Iris pigment epithelial cell (primary cell): ENCODE measurements around the gene ASCC1.
"Not testable (repeated sequence)": the region's sequence is repeated elsewhere in the genome, so short reads cannot be mapped to it uniquely, and the experiment has no call there.

Experiments used
- DNase-seq: peaks from one replicate; pipeline ENCODE4 v3.0.0-alpha.2; 2011; ENCODE audit warnings: low read depth

ASCC1 gene, protein sequence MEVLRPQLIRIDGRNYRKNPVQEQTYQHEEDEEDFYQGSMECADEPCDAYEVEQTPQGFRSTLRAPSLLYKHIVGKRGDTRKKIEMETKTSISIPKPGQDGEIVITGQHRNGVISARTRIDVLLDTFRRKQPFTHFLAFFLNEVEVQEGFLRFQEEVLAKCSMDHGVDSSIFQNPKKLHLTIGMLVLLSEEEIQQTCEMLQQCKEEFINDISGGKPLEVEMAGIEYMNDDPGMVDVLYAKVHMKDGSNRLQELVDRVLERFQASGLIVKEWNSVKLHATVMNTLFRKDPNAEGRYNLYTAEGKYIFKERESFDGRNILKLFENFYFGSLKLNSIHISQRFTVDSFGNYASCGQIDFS

DNA sequence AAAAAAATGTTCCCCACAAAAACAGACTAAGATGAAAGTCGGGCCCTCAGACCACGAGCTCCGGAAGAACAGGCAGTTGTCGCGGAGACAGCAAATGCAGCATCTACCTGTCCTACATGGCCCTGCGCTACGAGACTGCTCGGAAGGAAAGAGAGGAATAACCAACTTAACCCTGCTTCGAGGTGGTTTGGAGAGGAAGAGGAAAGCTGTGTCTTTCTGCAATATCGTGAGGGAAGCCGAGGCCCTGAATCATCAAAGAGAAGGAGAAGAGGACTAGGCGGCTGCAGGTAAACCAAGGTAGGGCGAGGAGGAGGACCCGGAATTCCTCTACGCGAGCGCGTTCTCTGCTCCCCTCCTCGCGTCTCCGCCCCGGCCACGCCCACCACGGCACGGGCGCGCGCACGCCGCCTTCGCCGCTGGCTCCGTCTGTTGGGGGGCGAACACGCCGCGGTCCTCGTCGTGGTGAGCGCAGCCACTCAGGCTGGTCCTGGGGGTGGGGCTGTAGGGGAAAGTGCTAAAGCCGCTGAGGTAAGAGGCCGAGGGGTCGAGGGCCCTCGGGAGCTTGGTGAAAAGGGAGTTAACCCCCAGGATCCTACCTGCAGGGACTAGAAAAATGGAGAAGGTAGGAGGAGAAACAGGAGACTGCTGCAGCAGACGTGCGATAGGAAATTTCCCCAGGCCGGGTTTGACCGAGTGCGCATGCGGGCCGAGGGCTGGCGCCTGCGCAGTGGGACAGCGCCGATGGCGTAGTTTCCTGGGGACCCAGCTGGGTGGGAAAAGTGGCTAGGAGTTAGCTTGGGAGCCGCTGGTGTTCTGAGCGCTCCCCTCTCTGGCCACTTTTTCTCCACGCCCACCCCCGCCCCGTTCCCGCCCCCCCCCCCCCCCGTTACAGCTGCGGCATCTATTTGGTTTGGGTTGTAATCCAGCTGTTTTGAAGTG is at the start of gene ASCC1, which contains the start of gene ANAPC16:
Gene ASCC1 (minus strand): TSS at position 666 of the 939 bp plus-strand sequence. CDS start 2,978 bp downstream, outside the sequence.
Gene ANAPC16 (plus strand): TSS at position 402 of the 939 bp plus-strand sequence. CDS start 7,903 bp downstream, outside the sequence.
- peak; percentile 88 for DNase-seq

DNA sequence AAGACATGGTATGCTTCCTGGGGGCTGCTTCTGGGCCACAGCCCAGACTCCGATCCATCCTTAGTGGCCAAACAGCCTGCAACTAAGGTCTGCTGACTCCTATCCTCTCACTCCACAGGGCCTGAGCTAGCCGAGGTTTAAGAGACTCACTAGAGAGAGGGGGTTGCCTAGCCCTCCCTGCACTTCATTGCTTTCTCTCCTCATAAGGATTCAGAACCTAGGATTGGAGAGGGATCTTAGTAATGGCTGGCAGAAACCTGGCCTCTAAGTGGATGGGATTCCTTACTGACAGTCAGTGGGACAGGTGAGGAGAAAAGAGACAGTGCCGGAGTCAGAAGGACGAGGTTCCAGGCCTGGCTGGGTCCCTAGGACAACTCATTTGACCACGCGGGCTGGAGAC is 49.4 kb upstream of the ASCC1 start:
- no peak for DNase-seq

DNA sequence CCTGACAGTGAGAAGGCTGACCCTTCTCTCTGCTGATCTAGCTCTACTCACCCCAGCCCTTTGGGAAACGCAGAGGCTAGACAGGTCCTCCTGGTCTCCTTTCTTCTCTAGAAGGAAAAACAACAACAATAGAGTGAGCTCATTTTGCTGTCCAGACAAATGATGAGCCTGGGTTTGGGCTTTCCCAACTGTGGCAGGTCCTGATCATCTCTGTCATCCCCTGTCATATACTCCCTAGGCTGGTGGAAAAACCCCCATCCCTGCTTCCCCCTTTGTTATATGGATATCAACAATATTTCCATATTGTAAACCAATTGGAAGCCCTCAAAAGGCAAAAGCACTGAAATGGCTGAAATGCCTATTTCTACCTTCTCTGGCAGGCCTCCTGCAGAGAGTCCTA is 48.5 kb upstream of the ASCC1 start:
- DNase-seq, result no peak

DNA sequence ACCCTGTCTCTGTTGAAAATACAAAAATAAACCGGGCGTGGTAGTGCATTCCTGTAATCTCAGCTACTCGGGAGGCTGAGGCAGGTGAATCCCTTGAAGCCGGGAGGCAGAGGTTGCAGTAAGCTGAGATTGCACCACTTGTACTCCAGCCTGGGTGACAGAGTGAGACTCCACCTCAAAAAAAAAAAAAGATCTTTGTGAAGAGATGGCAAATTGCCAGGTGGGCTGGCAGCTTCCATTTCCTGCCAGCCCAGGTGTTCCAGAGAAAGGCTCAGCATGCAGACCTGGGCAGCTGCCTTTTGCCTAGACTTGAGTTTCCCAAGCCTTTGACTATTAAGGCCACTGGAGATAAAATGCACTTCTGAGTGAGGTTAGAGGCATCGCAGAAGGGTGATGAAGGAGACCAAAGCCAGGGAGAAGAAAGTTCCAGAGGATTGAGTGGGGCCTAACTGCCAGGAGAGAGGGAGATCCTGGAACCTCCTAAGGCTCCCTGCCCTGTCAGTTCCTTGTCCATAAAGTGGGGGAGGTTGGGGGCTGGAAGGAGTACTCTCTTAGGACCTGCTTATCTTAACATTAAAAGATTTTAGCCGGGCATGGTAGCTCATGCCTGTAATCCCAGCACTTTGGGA is 47.7 kb upstream of the ASCC1 start:
- no peak for DNase-seq

DNA sequence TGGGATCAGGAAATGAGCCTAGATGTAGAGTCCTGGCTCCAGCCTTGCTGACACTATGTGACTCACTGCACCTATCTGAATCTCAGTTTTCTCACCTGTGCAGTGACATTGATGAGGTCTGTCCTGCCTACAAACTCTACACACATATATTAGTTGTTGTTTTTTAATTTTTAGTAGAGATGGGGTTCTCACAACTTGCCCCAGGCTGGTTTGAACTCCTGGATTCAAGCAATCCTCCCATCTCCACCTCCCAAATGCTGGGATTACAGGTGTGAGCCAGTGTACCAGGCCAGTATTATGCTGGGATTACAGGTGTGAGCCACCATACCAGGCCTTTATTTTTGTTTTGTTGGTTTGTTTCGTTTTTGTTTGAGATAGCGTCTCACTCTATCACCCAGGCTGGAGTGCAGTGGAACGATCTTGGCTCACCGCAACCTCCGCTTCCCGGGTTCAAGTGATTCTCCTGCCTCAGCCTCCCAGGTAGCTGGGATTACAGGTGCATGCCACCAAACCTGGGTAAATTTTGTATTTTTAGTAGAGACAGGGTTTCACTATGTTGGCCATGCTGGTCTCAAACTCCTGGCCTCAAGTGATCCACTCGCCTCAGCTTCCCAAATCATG is 45.8 kb upstream of the ASCC1 start:
- DNase-seq, result no peak

DNA sequence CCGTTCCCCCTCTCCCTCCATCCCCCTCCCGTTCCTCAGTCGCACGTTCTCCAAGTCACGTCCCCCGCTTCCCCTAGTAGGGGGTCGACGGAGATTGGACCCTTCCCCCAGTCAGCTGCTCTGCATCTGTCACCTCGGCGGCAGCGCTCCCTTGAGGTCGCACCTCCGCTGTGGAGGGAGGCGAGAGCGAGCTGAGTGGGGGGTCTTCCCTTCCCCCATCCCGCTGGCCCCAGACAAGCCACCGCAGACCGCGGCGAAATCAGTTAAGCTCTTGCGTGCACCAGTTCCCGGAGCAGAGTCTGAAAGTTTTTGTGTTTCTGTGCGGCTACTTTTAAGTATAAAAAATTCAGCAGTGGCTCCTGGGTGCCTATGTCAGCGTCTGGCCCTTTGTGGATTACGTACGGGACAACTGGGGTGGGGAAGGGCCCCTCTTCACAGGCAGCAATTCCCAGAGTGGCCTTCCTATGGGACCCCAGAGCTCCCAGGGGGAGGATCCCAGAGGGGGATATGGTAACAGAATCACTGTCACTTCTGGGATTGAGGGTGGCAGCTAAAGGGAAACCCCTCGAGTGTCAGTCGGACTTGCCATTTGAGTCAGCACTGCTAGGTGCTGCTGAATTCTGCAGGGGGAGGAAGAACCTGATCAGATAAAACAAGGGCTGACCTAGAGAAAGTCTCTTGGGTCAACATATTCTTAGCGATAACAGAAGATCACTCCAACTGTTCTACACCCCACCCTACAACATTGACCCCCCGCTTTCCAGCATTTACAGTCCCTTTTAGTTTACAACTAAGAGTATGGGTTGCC is 45.1 kb upstream of the ASCC1 start:
- peak; percentile 74 for DNase-seq

DNA sequence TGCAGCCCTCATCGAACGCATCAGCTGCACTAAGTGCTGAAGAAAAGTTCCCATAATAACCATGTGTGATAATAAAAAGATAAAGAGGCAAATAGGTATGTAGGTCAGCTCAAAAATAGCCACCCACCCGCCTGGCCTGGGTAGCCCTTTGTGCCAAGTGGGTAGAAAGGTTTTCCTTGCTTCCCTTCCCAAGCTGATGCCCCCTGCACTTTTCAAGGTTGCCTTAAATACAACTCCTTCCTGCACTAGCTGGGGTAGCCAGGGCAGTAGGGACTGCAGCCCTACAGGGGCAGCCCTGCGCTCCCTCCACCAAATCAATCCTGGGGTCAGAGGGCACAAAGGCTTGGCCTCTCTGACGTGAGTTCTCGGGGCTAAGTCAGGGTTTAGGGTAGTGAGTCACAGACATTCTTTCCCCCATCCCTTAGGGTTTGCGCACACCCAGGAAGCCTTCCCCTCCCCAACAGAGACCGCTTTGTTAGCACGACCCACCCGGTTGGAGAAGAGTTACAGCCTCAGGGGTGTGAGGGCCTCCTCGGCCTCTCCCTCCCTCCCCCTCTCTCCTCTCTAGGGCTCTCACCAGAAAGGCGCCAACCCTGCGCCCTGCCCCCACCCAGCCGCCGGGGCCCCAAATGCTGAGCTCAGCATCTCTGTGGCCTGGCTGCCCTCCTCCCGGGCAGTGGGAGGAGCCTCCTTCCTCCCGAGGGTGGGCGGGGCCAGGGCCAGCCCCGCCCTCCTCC is 44.3 kb upstream of the ASCC1 start:
- peak; percentile 80 for DNase-seq

DNA sequence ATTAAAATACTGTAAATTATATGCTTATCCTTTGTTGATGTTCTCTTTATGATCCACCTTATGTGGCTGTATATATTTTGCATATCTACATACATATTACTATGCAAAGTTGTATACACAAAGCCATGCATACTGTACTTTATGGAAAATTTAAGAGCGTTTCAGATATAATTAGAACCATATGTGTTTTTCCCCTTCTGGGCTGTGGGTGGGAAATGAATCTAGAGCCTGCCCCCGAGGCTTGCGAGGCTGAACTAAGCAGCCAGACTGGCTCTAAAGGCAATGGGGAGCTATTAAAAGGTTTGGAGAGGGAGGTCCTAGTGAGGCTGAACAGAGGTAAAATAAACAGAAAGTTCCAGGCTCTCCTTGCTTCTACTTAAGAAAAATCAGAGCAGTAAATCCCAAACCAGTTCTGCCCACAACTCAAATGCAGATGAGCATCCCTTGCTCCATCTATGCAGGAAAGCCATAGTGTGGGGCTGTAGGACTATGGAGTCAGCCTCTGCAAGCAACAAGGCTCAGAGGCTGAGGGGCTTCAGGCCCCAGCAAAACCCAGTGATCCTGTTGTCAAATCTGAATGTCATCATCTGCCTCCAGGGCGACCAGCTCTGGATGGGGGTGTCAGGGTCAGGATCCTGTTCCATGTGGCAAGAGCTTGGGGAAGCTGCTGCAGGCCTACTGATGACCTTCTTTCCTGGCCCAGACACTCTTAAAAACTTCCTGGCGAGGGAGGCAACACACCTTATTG is 43.6 kb upstream of the ASCC1 start:
- peak; percentile 73 for DNase-seq

DNA sequence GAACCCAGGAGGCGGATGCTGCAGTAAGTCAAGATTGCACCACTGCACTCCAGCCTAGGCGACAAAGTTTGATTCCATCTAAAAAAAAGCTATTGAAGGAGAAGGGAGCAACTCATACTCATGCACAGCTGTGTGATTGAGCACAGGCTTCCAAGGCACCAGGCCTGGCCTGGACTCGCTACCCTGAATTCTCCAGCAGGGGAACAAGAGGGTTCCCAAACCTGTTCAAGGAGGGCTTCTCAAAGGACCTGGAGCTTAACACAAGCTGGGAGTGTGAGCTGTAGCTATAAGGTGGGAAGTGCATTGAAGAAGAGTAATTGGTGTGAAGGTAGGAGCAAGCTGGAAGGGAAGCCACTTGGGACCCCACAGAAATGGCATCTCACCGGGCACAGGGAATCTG is 42.5 kb upstream of the ASCC1 start:
- DNase-seq, result no peak

DNA sequence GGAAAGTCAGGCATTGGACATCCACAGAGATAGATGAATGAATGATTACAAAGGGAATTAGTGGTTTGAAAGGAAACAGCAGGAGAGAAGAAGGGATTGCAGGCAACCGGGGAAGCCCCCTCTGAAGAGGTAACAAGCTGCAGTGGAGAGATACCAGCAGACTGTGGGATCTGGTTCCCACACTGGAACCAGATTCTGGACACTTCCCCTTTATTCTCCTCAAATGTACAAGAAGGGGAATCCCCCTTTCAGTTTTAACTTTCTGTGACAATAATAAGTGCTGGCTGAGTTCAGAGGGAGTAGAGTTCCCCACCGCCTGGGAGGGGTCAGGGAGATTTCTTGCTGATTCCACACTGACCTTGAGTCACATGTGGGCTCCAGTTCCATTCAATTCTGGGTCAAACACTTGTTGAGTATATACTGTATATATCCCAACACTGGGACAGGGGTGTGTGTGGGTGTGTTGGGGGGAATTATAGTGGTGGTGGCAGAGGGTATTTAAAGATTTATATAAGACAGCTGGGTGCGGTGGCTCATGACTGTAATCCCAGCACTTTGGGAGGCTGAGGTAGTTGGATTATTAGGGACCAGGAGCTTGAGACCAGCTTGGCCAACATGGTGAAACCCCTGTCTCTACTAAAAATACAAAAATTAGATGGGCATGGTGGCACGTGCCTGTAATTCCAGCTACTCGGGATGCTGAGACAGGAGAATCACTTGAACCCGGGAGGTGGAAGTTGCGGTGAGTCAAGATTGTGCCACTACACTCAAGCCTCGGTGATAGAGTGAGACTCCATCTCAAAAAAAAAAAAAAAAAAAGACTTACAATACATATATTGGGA is 41.2 kb upstream of the ASCC1 start:
- DNase-seq, result peak; percentile 43

DNA sequence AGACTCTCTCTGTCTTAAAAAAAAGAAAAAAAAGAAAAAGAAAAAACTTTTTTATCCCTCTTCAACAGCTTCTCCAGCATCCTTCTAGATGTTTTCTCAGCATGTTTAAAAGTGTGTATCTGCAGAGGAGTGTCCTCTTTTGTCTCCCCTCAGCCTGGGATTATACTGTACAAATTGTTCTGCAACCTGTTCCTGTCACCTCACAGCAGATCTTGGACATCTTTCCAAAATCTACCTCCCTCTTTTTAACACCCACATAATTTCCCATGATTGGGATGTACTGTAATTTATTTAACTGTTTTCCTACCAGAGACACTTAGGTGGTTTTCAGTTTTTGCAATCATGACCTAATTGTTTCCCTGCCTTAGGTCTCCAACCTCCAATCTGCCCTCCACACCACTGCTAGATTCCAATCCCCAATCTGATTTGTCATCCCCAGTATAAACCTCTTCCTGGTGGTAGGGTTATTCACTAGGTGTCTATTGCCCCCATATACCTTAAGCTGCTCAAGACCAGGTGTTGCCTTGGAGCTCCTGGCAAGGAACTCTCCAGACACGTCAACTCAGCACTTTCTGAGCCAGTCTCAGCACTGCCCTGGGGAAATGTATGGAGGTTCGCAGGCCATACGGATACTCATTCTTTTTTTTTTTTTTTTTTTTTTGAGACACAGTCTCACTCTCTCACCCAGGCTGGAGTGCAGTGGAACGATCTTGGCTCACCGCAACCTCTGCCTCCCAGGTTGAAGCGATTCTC is 40.1 kb upstream of the ASCC1 start:
- DNase-seq, result peak; percentile 36

DNA sequence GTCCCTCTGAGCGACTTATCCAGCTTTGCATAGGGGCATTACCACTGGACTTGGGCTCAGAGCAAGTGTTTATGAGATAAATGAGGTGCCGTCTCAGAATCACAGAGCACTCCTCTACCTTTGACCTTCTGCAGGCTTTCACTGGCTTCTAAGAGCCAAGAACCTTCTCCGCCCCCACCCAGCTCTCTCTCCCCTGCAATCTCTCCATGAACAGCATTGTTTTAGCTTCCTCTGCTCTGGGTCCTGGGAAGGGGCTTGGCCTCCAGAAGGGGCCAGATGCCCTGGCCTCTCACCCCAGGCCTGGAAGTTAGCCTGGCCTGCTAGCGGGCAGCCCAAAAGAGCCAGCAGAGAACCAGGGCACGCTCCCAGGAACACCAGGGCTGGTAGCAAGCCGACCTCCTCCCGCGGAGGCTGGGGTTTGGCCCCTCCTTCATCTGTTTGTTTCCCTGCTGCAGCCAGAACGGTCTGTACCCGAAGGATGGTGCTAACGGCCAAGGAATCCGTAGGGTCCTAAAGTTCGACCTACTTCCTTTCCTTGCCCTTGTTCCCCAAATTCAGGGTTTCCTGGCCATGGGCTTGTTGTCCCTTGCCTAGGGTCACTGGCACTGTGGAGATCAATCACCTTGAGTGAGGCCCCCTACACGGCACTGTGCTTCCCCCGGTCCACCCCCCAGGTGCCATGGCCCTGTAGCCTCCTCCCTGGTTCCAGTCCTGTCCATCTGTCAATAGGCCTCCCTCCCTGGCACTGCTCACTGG is 38.9 kb upstream of the ASCC1 start:
- DNase-seq, result peak; percentile 90

DNA sequence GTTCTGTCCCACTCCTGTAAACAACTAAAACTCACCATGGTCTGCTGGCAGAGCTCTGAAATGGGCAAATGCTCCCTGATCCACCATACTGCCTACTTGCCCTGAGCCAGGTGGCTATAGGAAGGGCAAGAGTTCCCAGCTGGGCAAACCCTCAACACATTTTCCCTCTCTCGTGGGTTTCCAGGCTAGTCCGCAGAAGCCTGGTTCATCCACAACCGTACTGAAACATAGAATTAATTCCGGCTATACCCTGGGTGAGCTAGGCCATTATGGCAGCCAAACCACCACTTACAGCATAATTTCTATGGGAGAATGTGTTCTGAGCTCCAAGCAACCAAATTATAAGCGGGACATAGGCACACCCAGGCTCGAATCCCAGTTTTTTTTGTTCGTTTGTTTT is 37.5 kb upstream of the ASCC1 start:
- no peak for DNase-seq

DNA sequence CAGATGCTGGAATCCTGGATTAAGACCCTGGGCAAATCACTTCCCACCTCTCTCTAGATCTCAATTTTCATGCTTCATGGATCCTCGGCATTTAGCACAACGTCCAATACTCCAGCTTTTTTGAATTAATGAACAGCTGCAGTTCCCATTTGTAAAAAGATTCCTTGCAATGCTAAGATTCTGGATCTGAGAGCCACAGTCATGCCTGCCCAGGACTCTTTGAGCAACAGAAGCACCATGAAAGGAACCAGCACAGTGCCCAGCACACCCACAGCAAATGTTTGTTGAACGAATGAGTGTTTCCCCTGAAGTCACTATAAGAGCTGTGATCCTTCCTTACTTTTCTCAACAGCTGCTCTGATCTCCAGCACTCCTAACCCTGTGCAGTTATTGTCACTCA is 36.9 kb upstream of the ASCC1 start:
- no peak for DNase-seq

DNA sequence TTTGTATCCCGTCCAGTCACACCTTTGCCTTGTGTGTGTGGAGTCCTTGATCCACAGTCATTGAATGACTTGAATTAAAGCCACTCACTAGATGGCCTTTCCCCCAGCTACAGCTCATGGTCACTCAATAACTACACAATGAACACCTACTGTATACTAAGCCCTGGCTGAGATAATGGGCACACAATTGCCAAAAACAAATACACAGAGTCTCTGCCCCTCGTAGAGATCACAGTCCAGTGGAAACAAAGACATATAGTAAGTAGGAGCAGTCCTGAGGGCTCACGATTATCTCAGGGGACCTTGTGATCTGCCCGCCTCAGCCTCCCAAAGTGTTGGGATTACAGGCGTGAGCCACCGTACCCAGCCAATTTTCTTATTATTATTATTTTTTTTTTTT is 35.6 kb upstream of the ASCC1 start:
- no peak for DNase-seq

DNA sequence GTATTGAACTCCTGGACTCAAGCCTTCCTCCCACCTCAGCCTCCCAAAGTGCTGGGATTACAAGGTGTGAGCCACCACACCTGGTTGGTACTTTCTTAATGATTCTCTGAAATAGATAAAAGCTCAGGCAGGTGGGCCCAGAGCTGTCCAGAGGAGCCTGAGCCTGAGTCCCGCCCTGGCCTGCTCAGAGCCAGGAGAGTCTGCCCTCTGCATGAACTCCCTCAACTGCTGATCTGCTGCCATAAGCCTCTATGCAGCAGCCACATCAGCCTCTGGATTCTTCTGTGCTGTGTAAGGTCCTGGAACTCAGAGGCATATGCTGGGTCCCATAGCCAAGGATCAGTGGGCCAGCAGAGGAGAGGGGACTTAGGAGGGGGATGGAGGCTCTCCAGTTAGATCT is 34.6 kb upstream of the ASCC1 start:
- peak; percentile 97 for DNase-seq

DNA sequence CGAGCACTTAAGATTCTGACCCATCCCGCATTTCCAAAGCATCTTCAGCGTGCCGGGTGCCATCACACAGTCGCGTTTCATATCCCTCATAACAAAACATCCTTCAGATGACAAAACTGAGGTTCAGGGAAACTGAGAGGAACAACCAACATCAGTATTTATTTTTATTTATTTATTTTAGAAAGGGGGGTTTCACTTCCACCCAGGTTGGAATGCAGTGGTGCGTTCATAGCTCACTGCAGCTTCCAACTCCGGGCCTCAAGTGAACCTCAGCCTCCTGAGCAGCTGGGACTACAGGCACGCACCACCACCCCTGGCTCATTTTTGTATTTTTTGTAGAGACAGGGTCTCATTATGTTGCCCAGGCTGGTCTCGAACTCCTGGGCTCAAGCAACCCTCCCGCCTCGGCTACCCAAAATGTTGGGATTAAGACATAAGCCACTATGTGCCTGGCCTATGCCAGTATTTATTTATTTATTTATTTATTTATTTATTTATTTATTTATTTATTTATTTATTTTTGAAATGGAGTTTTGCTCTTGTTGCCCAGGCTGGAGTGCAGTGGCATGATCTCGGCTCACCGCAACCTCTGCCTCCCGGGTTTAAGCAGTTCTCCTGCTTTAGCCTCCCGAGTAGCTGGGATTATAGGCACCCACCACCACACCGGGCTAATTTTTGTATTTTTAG is 33.2 kb upstream of the ASCC1 start:
- DNase-seq, result not testable (repeated sequence)
